Stimulated activated CD4-positive, alpha-beta T cell treated with anti-CD3 and anti-CD28 coated beads, TNF-alpha, amount 100 ng/mL, for 1 hour (primary cell): Measurements from ENCODE around the gene ILRUN.
"Not testable (repeated sequence)": the region's sequence is repeated elsewhere in the genome, so short reads cannot be mapped to it uniquely, and the experiment has no call there.

ENCODE experiments used
- DNase-seq, 3 donors: peaks; one replicate each; pipeline ENCODE4 v3.0.0-alpha.2; 2020; ENCODE audit warnings: low read depth in 3 of 3, low spot score in 1 of 3

The ILRUN gene

GRCh38 chr6:34697904-34698559, 1.5 kb upstream of the ILRUN start:
- DNase-seq = no peak

- DNase-seq = no peak
These were observed 923 bp upstream of the ILRUN start for GRCh38 chr6:34697544-34697836.

- DNase-seq = no peak
These were observed 303 bp downstream of the ILRUN start for GRCh38 chr6:34696189-34696738.

GRCh38 chr6:34695729-34696188, 808 bp downstream of the ILRUN start:
- DNase-seq = no peak

GRCh38 chr6:34692280-34692679, 4.3 kb downstream of the ILRUN start:
- no peak for DNase-seq

GRCh38 chr6:34689742-34690141, 6.8 kb downstream of the ILRUN start:
- DNase-seq = no peak

GRCh38 chr6:34688956-34689355, 7.6 kb downstream of the ILRUN start:
- DNase-seq = no peak

GRCh38 chr6:34684919-34685318, 11.6 kb downstream of the ILRUN start:
- DNase-seq = no peak

GRCh38 chr6:34684364-34684763, 12.2 kb downstream of the ILRUN start:
- no peak for DNase-seq

GRCh38 chr6:34680802-34681515, 15.6 kb downstream of the ILRUN start:
- no peak for DNase-seq

- DNase-seq = not testable (repeated sequence)
These were observed 16.3 kb downstream of the ILRUN start for GRCh38 chr6:34680313-34680712.

- DNase-seq = no peak
These were observed 16.9 kb downstream of the ILRUN start for GRCh38 chr6:34679552-34680253.

GRCh38 chr6:34676140-34676539, 20.4 kb downstream of the ILRUN start:
- no peak for DNase-seq

GRCh38 chr6:34674930-34675329, 21.6 kb downstream of the ILRUN start:
- not testable (repeated sequence) for DNase-seq

GRCh38 chr6:34674268-34674639, 22.3 kb downstream of the ILRUN start:
- DNase-seq = no peak

- no peak for DNase-seq
These were observed 23.5 kb downstream of the ILRUN start for GRCh38 chr6:34673064-34673463.

- no peak for DNase-seq
These were observed 23.9 kb downstream of the ILRUN start for GRCh38 chr6:34672657-34673043.

- peak; percentile 34 to 42 (median 40) for DNase-seq
These were observed 24.5 kb downstream of the ILRUN start for GRCh38 chr6:34671801-34672656.

- no peak for DNase-seq
These were observed 25.2 kb downstream of the ILRUN start for GRCh38 chr6:34671367-34671766.

- not testable (repeated sequence) for DNase-seq
These were observed 27.8 kb downstream of the ILRUN start for GRCh38 chr6:34668799-34669198.
